H1 (cell line): ENCODE results near the gene SLC2A10.

ENCODE experiments used
- CREB1 ChIP-seq: IDR thresholded peaks from 2 replicates; pipeline ENCODE4 v1.6.1; 2012; ENCODE audit warnings: inconsistent platforms
- EP300 ChIP-seq, 2 experiments: IDR thresholded peaks; 1 replicate in 1 of 2; 2 replicates in 1 of 2; pipeline ENCODE4 v1.6.1; 2011 to 2012; ENCODE audit warnings: low read depth in 2 of 2, low read length in 2 of 2, mild to moderate bottlenecking in 2 of 2, borderline replicate concordance in 1 of 2, inconsistent platforms in 1 of 2, moderate library complexity in 1 of 2
- HDAC2 ChIP-seq, 2 experiments: fragments of 300-600 bp in 1 of 2; sonication (generic) in 1 of 2; IDR thresholded peaks; 2 replicates each; pipeline ENCODE4 v1.6.1; 2011 to 2012; ENCODE audit warnings: low read depth in 2 of 2, low read length in 2 of 2, mild to moderate bottlenecking in 2 of 2, moderate library complexity in 2 of 2, borderline replicate concordance in 1 of 2, inconsistent platforms in 1 of 2
- JUND ChIP-seq: IDR thresholded peaks from 2 replicates; pipeline ENCODE4 v1.6.1; 2011; ENCODE audit warnings: mild to moderate bottlenecking, improper control_type of control experiment, low read length
- KDM1A ChIP-seq: fragments of 200-600, 300-600 bp; sonication (generic); IDR thresholded peaks from 2 replicates; pipeline ENCODE4 v1.7.1; 2016; ENCODE audit warnings: mild to moderate bottlenecking, low read length, borderline replicate concordance
- POLR2A ChIP-seq, 2 experiments: IDR thresholded peaks; 1 replicate in 1 of 2; 2 replicates in 1 of 2; pipeline ENCODE4 v1.6.1; 2011; ENCODE audit warnings: low read depth in 2 of 2, low read length in 2 of 2, mild to moderate bottlenecking in 2 of 2; ENCODE audit errors: control extremely low read depth in 1 of 2
- POLR2AphosphoS5 ChIP-seq: IDR thresholded peaks from 2 replicates; pipeline ENCODE4 v1.6.1; 2011; ENCODE audit warnings: low read depth, low read length
- RFX5 ChIP-seq: IDR thresholded peaks from 2 replicates; pipeline ENCODE4 v1.6.1; 2011; ENCODE audit warnings: low read depth, low read length, improper control_type of control experiment, borderline replicate concordance
- TBP ChIP-seq: IDR thresholded peaks from 2 replicates; pipeline ENCODE4 v1.6.1; 2011; ENCODE audit warnings: low read depth, low read length, improper control_type of control experiment
- TCF12 ChIP-seq: IDR thresholded peaks from 2 replicates; pipeline ENCODE4 v1.6.1; 2011; ENCODE audit warnings: low read depth, mild to moderate bottlenecking, low read length
- ZNF274 ChIP-seq: IDR thresholded peaks from 2 replicates; pipeline ENCODE4 v1.7.0; 2012; ENCODE audit warnings: low read length, borderline replicate concordance; ENCODE audit errors: extremely low read depth
- TF ChIP-seq, protein P1 (sequence below), 3 experiments: IDR thresholded peaks; 1 replicate in 2 of 3; 2 replicates in 1 of 3; pipeline versions ENCODE4 v1.5.1 to v1.6.1; 2011; ENCODE audit warnings: low read length in 3 of 3, mild to moderate bottlenecking in 3 of 3, inconsistent platforms in 2 of 3, low read depth in 1 of 3, moderate library complexity in 1 of 3; ENCODE audit not compliant: insufficient read depth in 1 of 3; ENCODE audit errors: control extremely low read depth in 1 of 3
- TF ChIP-seq, protein P2 (sequence below): IDR thresholded peaks from 2 replicates; pipeline ENCODE4 v1.6.1; 2011; ENCODE audit warnings: low read length, improper control_type of control experiment
- TF ChIP-seq, protein P3 (sequence below): IDR thresholded peaks from 2 replicates; pipeline ENCODE4 v1.6.1; 2012; ENCODE audit warnings: low read length, inconsistent platforms

DNA sequence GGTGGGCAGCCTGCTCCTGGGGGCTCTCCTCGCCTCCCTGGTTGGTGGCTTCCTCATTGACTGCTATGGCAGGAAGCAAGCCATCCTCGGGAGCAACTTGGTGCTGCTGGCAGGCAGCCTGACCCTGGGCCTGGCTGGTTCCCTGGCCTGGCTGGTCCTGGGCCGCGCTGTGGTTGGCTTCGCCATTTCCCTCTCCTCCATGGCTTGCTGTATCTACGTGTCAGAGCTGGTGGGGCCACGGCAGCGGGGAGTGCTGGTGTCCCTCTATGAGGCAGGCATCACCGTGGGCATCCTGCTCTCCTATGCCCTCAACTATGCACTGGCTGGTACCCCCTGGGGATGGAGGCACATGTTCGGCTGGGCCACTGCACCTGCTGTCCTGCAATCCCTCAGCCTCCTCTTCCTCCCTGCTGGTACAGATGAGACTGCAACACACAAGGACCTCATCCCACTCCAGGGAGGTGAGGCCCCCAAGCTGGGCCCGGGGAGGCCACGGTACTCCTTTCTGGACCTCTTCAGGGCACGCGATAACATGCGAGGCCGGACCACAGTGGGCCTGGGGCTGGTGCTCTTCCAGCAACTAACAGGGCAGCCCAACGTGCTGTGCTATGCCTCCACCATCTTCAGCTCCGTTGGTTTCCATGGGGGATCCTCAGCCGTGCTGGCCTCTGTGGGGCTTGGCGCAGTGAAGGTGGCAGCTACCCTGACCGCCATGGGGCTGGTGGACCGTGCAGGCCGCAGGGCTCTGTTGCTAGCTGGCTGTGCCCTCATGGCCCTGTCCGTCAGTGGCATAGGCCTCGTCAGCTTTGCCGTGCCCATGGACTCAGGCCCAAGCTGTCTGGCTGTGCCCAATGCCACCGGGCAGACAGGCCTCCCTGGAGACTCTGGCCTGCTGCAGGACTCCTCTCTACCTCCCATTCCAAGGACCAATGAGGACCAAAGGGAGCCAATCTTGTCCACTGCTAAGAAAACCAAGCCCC lies 16.0 kb downstream of the SLC2A10 start:
- TF ChIP-seq, protein P1, sequence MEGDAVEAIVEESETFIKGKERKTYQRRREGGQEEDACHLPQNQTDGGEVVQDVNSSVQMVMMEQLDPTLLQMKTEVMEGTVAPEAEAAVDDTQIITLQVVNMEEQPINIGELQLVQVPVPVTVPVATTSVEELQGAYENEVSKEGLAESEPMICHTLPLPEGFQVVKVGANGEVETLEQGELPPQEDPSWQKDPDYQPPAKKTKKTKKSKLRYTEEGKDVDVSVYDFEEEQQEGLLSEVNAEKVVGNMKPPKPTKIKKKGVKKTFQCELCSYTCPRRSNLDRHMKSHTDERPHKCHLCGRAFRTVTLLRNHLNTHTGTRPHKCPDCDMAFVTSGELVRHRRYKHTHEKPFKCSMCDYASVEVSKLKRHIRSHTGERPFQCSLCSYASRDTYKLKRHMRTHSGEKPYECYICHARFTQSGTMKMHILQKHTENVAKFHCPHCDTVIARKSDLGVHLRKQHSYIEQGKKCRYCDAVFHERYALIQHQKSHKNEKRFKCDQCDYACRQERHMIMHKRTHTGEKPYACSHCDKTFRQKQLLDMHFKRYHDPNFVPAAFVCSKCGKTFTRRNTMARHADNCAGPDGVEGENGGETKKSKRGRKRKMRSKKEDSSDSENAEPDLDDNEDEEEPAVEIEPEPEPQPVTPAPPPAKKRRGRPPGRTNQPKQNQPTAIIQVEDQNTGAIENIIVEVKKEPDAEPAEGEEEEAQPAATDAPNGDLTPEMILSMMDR (IDR thresholded peaks at IDR 0.05; ENCODE audit: control extremely low read depth in 1 of 3, insufficient read depth in 1 of 3, low read depth in 1 of 3, low read length in 3 of 3): no peak
- TF ChIP-seq, protein P2, sequence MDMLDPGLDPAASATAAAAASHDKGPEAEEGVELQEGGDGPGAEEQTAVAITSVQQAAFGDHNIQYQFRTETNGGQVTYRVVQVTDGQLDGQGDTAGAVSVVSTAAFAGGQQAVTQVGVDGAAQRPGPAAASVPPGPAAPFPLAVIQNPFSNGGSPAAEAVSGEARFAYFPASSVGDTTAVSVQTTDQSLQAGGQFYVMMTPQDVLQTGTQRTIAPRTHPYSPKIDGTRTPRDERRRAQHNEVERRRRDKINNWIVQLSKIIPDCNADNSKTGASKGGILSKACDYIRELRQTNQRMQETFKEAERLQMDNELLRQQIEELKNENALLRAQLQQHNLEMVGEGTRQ: no peak
- TF ChIP-seq TCF12 (no peak), TBP (no peak), ZNF274 (no peak), RFX5 (no peak), POLR2A (IDR thresholded peaks at IDR 0.05; ENCODE audit: control extremely low read depth in 1 of 2, low read depth in 2 of 2, low read length in 2 of 2) (no peak), KDM1A (no peak), JUND (no peak), POLR2AphosphoS5 (no peak), CREB1 (no peak), EP300 (IDR thresholded peaks at IDR 0.05; ENCODE audit: borderline replicate concordance in 1 of 2, low read depth in 2 of 2, low read length in 2 of 2) (no peak), HDAC2 (IDR thresholded peaks at IDR 0.05; ENCODE audit: borderline replicate concordance in 1 of 2, low read depth in 2 of 2, low read length in 2 of 2) (no peak)
- TF ChIP-seq, protein P3, sequence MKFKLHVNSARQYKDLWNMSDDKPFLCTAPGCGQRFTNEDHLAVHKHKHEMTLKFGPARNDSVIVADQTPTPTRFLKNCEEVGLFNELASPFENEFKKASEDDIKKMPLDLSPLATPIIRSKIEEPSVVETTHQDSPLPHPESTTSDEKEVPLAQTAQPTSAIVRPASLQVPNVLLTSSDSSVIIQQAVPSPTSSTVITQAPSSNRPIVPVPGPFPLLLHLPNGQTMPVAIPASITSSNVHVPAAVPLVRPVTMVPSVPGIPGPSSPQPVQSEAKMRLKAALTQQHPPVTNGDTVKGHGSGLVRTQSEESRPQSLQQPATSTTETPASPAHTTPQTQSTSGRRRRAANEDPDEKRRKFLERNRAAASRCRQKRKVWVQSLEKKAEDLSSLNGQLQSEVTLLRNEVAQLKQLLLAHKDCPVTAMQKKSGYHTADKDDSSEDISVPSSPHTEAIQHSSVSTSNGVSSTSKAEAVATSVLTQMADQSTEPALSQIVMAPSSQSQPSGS: no peak
